T-helper 2 cell treated with Interferon-gamma antibody and Interleukin-4, amounts not matched to agents 100 ng/mL and 5 ng/mL, for 36 hours (primary cell): ENCODE results near the gene GCM1. TPM values are rescaled to one million over a fixed set of nuclear protein-coding genes. Genes with fewer than 3 reads are reported as not detected.

ENCODE experiments used
- intact Hi-C: fragments of 100-400 bp; cut with micrococcal nuclease; formaldehyde crosslinking; loops from one replicate; pipeline ENCODE4 v1.15.1; 2023
- total RNA-seq: library from RNA; stranded (reverse); gene quantifications from 2 replicates; pipeline ENCODE4 v1.2.3, GENCODE V29; 2022

Gene GCM1
- total RNA-seq, 1 donor from 2014 or later: 0.11 TPM

GRCh38 chr6:53109612-53110011 lies 39.0 kb downstream of the GCM1 start:
- intact Hi-C loops: no loop called here

GRCh38 chr6:53107091-53107490 lies 41.5 kb downstream of the GCM1 start:
- intact Hi-C loops: no loop called here

GRCh38 chr6:53104916-53105315 lies 43.7 kb downstream of the GCM1 start:
- intact Hi-C loops: no loop called here

GRCh38 chr6:53103993-53104675 lies 44.5 kb downstream of the GCM1 start:
- intact Hi-C loops: no loop called here

GRCh38 chr6:53101006-53101405 lies 47.6 kb downstream of the GCM1 start:
- intact Hi-C loops: no loop called here

- intact Hi-C loops: no loop called here
Observed at GRCh38 chr6:53100561-53100960, 48.1 kb downstream of the GCM1 start.

- intact Hi-C loops: no loop called here
Observed at GRCh38 chr6:53095716-53096115, 52.9 kb downstream of the GCM1 start.

GRCh38 chr6:53095270-53095669 lies 53.4 kb downstream of the GCM1 start:
- intact Hi-C loops: no loop called here

GRCh38 chr6:53090576-53090975 lies 58.1 kb downstream of the GCM1 start:
- intact Hi-C loops: no loop called here

- intact Hi-C loops: no loop called here
Observed at GRCh38 chr6:53089948-53090347, 58.7 kb downstream of the GCM1 start.

- intact Hi-C loops: no loop called here
Observed at GRCh38 chr6:53086302-53086701, 62.3 kb downstream of the GCM1 start.

GRCh38 chr6:53080813-53081212 lies 67.8 kb downstream of the GCM1 start:
- intact Hi-C loops: no loop called here

Other genes starting within 250 kb of the GCM1 start
- gene GSTA3, start 239.1 kb downstream of the GCM1 start, total RNA-seq: not detected in 2 replicates
- 5.4 and 5.9 TPM in 2 replicates for gene GSTA4, start 153.6 kb downstream of the GCM1 start, total RNA-seq
- 7.5 and 7.6 TPM in 2 replicates for gene CILK1, start 87.0 kb downstream of the GCM1 start, total RNA-seq
- 69.0 and 73.5 TPM in 2 replicates for gene FBXO9, start 83.4 kb downstream of the GCM1 start, total RNA-seq
- gene ELOVL5, start 200.1 kb upstream of the GCM1 start, total RNA-seq: 121 and 125 TPM in 2 replicates